Kidney (tissue), 14 donors: ENCODE results near the gene DDX24. TPM values are rescaled to one million over a fixed set of nuclear protein-coding genes. Genes with fewer than 3 reads are reported as not detected.

Source experiments
- DNase-seq, 5 donors: peaks; one replicate each; pipeline ENCODE4 v3.0.0-alpha.2; 2013 to 2020
- FAIRE-seq: peaks from 2 replicates; lab custom pipeline; 2012; peaks lifted over from hg19 to GRCh38; lab: Jason Lieb, UNC
- H3K27ac ChIP-seq, 2 donors: one replicate each; pipeline ENCODE4 v1.7.0; 2013; ENCODE audit warnings: low read depth in 2 of 2, low read length in 2 of 2, inconsistent platforms in 1 of 2
- H3K27me3 ChIP-seq: one replicate; pipeline ENCODE4 v1.7.1; 2013; ENCODE audit warnings: low read length, inconsistent platforms; ENCODE audit not compliant: control insufficient read depth, insufficient read depth
- H3K36me3 ChIP-seq, 3 donors: one replicate each; pipeline versions ENCODE4 v1.7.0 to v1.7.1; 2013; ENCODE audit warnings: low read length in 3 of 3, control low read depth in 1 of 3, inconsistent platforms in 1 of 3; ENCODE audit not compliant: insufficient read depth in 3 of 3, control insufficient read depth in 2 of 3
- H3K4me1 ChIP-seq, 3 donors: one replicate each; pipeline versions ENCODE4 v1.7.0 to v1.7.1; 2013; ENCODE audit warnings: low read length in 3 of 3, inconsistent platforms in 1 of 3, low read depth in 1 of 3; ENCODE audit not compliant: control insufficient read depth in 2 of 3, insufficient read depth in 2 of 3
- H3K4me3 ChIP-seq, 3 donors: one replicate each; pipeline versions ENCODE4 v1.7.0 to v1.8.1; 2013; ENCODE audit warnings: low read length in 3 of 3, control low read depth in 1 of 3, inconsistent platforms in 1 of 3
- H3K9ac ChIP-seq, 3 donors: one replicate each; pipeline versions ENCODE4 v1.7.0 to v1.7.1; 2013; ENCODE audit warnings: low read length in 3 of 3, control low read depth in 1 of 3, inconsistent platforms in 1 of 3
- H3K9me3 ChIP-seq, 3 donors: one replicate each; pipeline versions ENCODE4 v1.7.0 to v1.7.1; 2013; ENCODE audit warnings: low read length in 3 of 3, control low read depth in 1 of 3, inconsistent platforms in 1 of 3; ENCODE audit not compliant: control insufficient read depth in 2 of 3, insufficient read depth in 1 of 3
- CTCF ChIP-seq: IDR thresholded peaks from 3 replicates; pipeline ENCODE4 v1.5.1; 2012; ENCODE audit warnings: mild to moderate bottlenecking, moderate library complexity, borderline replicate concordance; ENCODE audit not compliant: insufficient read depth; ENCODE audit errors: extremely low read depth
- intact Hi-C: fragments of 100-400 bp; cut with DNase I; formaldehyde crosslinking; loops from one replicate; pipeline ENCODE4 v1.11.1; 2022
- polyA plus RNA-seq: library from polyadenylated mRNA; stranded (reverse); fragments of 350-450 nt; fragmentation: Illumina TruSeq; extraction: RNeasy Lipid Tissue Mini Kit (QIAGEN cat#74804); gene quantifications from one replicate; pipeline ENCODE4 v1.2.3, GENCODE V29; 2014; ENCODE audit warnings: low read depth, low replicate concordance; ENCODE audit not compliant: insufficient read depth
- total RNA-seq: library from RNA; stranded (reverse); fragmentation: NEBNext Ultra II Directional; extraction: Animal tissue kit (Norgen Biotek cat#: 25700); gene quantifications from one replicate; pipeline ENCODE4 v1.2.1, GENCODE V29; 2021
- donor health status: control.
- donor health status: control.
- donor health status: control.
- donor health status: control.
- donor health status: control.
- donor health status: DM: yes; HTN: yes; CAD: no.
- donor health status: Normal renal cell carcinoma (clear cell type).

Gene DDX24
- total and polyA plus RNA-seq, 2 donors from 2014 or later = 139 to 193 TPM

DNA sequence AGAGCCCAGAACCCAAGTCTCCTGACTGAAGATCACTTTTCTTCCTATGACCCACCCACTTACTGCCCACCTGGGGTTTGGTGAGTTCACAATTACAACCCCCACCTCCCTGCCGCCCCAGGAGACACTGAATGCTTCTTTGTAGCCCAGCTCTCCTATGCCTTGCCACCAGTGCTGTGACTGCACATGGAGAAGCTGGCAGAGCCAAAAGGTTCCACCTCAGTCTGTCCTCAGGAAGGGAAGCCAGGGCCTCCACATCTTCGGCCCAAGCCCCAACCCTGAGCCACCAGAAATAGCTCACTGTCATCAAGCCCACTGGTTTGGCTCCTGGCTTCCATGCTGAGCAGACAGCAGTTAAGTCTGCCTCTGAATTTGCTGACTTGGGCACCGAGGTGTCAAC lies 29.2 kb downstream of the DDX24 start:
- Histone ChIP-seq H3K9ac (no peak overlapping the region), H3K27me3 (no peaks in the 10 kb centered on the region), H3K4me1 (peaks cover 0 to 10% (median 7%) of the 10 kb centered on the region in 3 donors), H3K4me3 (no peak overlapping the region), H3K36me3 (peaks cover 5 to 78% (median 71%) of the 10 kb centered on the region in 3 donors), H3K9me3 (no peaks in the 10 kb centered on the region), H3K27ac (peak overlapping the region in 1 of 2 donors; percentile 8)
- no peak for TF ChIP-seq CTCF
- intact Hi-C loops = no loop called here
- FAIRE-seq (no peak), DNase-seq (no peak)

GRCh38 chr14:94051115-94051514 lies 29.9 kb downstream of the DDX24 start:
- H3K9ac ChIP-seq = no peak overlapping the region
- H3K4me3 ChIP-seq = no peak overlapping the region
- H3K9me3 ChIP-seq = no peaks in the 10 kb centered on the region
- H3K4me1 ChIP-seq = peaks cover 0 to 10% (median 7%) of the 10 kb centered on the region in 3 donors
- TF ChIP-seq CTCF = peak; percentile 32
- DNase-seq (peak in 1 of 5 donors; percentile 50), FAIRE-seq (no peak)
- intact Hi-C loops = no loop called here
- H3K27ac ChIP-seq = no peak overlapping the region
- H3K36me3 ChIP-seq = peaks cover 5 to 77% (median 68%) of the 10 kb centered on the region in 3 donors
- H3K27me3 ChIP-seq = no peaks in the 10 kb centered on the region

GRCh38 chr14:94050231-94050880 lies 30.6 kb downstream of the DDX24 start:
- Histone ChIP-seq H3K36me3 (peaks cover 5 to 76% (median 64%) of the 10 kb centered on the region in 3 donors), H3K27ac (no peak overlapping the region), H3K4me3 (no peak overlapping the region), H3K9me3 (no peaks in the 10 kb centered on the region), H3K9ac (no peak overlapping the region), H3K4me1 (peaks cover 0 to 10% (median 7%) of the 10 kb centered on the region in 3 donors), H3K27me3 (no peaks in the 10 kb centered on the region)
- DNase-seq (peak in 2 of 5 donors; percentile 16 to 39), FAIRE-seq (no peak)
- no peak for TF ChIP-seq CTCF
- intact Hi-C loops = no loop called here
